GM12801 (cell line): Measurements from ENCODE around the gene HIF3A.

Source experiments
- TF ChIP-seq, protein P1 (sequence below): IDR thresholded peaks from one replicate; pipeline ENCODE4 v1.5.1; 2011; ENCODE audit warnings: control low read depth; ENCODE audit not compliant: insufficient read length; ENCODE audit errors: extremely low read depth

Gene HIF3A

DNA sequence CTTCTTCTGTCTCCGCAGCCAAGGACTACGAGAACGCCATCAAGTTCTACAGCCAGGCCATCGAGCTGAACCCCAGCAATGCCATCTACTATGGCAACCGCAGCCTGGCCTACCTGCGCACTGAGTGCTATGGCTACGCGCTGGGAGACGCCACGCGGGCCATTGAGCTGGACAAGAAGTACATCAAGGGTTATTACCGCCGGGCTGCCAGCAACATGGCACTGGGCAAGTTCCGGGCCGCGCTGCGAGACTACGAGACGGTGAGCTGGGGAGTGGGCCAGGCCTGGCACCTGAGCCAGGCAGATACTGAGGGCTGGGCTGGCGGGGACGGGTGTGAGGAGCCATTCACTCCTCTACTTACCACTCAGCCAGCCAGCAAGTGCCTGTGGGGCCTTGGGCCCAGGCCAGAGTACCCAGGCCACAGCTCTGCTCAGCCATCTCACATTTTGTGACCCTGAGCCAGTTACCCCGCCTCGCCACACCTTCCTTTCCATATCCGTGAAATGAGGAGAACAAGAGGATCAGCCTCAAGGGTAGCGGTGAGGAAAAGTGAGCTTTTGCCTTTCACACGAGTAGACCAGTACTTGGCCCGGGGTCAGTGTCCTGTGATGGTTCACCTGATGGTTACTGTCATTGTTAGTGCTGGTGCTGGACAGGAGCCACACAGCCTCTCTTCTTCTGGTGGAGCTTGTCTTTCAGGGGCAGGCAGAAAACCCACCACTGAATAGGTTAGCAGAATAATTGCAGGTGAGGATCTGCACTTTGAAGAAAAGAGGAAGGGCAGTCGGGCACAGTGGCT lies 57.1 kb downstream of the HIF3A start:
- TF ChIP-seq, protein P1, sequence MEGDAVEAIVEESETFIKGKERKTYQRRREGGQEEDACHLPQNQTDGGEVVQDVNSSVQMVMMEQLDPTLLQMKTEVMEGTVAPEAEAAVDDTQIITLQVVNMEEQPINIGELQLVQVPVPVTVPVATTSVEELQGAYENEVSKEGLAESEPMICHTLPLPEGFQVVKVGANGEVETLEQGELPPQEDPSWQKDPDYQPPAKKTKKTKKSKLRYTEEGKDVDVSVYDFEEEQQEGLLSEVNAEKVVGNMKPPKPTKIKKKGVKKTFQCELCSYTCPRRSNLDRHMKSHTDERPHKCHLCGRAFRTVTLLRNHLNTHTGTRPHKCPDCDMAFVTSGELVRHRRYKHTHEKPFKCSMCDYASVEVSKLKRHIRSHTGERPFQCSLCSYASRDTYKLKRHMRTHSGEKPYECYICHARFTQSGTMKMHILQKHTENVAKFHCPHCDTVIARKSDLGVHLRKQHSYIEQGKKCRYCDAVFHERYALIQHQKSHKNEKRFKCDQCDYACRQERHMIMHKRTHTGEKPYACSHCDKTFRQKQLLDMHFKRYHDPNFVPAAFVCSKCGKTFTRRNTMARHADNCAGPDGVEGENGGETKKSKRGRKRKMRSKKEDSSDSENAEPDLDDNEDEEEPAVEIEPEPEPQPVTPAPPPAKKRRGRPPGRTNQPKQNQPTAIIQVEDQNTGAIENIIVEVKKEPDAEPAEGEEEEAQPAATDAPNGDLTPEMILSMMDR, result no peak

DNA sequence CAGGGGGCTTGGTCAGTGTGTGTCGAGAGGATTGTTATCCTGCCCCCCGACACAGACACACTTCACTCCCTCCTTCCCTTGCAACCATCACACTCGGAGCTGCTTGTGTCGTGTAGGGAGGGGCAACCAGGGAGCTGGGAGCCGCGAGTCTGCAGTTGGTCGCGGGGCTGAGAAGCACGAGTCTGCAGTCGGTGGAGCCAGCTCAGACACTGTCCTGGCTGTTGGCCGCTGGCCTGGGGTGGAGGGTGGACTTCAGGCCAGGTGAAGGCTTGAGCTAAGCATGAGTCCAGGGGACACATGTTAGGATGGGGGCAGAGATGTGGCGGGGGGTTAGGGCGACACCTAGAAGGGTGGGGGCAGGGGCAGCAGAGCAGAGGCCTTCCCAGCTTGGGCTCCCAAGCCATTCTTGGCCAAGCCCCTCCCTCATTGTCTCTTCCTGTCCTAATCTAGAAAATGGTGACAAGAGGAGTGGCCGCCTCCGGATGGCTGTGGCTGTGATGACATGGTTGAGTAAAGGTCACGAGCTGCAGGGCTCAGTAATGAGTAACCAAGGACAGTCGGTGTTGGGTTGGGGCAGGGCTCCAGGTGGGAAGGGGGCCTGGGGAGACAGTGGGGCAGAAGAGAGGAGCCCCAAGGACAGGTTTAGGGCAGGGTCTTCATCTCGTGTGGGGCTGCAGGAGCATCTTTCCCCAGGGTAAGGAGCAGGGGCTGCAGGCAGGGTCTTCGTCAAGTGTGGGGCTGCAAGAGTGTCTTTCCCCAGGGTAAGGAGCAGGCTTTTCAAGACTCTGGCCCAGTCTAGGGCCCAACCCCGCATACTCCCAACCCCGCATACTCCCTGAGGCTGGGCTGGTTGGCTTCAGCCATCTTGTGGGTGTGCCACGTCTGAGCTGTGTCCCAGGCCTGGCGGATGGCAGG lies 58.6 kb downstream of the HIF3A start:
- TF ChIP-seq, protein P1, result no peak

DNA sequence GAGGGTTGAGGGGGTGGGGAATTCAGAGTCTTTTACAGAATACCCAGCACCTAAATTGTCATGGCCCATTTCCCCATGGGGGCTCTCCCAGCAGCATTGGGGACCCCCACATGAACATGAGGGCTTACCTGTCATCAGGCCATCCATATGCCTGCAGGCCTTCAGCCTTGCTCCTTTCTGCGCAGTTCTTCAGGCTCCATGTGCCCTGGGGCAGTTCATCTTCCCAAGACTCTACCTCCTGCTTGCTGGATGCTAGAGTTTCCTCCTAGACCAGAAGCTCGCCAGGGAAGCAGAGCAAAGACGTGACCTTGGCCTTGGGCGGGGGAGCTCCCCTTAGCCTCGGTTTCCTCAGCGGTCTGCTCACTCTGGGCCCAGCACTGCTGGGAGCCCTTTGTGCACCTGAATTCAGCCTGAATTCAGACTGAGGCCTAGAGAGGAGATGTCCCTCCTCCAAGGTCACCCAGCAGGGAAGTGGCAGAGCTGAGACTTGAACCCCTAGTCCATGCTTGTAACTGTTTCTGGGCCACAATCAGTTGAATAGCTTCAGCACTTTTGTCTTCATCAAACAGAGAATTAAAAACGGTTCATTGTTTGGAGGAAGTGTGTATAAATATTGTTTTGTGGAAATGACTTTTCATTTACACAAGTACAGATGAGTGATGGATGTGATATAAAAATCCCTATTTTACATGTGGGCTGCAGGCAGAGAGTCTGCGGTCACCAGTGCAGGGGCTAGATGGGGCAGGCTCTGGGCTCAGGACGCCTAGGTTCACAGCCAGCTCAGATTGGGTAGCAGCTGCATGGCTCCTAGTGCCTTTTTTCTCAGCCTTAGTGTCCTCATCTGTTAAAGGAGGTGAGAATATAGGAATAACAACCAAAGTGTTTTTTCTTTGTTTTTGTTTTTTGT lies 59.6 kb downstream of the HIF3A start:
- TF ChIP-seq, protein P1, result no peak

DNA sequence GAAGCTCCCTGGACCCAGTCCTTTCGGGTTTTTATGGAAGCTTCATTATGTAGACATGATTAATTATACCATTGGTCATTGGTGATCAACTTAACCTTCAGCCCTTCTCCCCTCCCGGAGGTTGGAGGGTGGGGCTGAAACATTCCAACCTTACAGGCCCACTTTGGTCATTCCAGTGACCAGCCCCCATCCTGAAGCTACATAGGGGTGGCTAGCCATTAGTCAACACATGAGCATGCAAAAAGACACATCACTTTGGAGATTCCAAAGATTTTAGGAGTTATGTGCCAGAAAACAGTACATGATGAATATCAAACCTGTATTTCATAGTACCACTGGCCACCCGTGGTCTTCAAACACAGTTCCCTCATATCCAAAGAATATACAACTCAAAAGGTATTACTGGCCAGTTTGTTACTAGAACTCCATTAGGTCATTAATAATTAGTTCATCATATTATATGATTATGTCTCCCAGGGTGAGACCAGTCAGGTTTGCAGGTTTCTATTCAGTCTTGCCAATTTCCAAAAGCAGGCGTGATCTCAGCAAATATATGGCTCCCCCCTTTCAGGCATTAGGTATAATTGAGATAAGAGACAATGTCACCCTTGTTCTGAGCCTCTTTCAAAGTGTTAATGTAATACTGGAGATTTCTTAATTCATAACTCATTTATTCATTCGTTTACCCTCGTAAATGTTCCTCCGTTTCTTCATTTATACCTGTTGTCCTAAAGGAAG lies 61.2 kb downstream of the HIF3A start:
- TF ChIP-seq, protein P1, result no peak

DNA sequence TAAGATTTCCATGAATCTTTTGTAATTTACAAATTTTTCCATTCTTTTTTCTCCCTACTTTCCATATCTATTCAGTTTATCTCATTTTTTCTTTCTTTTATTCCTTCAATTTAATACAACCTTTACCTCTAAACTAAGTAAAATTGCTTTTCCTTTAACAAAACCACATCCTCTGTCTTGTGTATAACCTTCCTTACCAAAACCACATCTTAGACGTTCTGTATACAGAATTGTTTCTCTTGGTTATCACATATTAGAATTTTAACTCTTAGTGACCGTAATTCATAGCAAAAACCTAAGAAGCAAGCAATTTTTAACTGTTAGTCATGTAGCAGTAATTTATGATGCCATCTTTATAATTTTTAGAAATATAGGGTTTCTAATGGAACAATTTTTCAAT lies 65.1 kb downstream of the HIF3A start:
- TF ChIP-seq, protein P1, result no peak

DNA sequence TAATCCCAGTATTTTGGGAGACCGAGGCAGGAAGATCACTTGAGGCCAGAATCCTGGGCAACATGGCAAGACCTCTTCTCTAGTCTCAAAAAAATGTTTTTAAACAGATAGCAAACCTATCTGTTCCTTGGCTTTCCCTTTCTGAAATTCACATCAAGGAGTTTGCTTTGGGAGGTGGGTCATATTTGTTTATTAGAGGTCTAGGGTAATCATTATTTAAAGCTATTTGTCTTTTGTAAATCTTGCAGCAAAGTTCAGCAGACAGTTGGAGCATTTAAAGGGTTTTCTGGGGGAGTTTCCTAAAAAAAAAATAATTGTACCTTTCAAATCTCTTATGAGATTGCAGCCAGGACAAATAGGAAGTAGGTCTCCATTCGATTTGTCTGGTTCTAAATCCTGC lies 67.5 kb downstream of the HIF3A start:
- TF ChIP-seq, protein P1, result no peak
